ENCODE data around the gene CUL1.

The CUL1 gene

DNA sequence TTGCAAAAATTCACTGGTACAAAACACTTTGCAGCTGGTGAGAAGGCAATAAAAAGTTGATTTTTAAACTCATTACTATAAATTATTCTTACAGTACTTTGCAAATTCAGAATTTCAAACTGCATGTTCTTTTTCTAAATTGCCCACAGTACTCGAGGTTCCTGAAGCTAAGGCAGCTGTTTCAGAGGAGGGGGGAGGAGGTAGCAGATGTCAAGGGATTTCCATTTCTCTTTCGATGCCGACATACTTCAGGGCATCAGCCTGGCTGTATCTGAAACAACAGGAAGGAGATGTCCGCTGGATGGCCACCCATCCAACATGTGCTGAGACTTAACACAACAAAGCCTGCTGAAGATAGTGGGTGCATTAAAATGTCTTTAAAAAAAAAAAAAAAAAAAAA is 108.7 kb downstream of the CUL1 start:
- Histone ChIP-seq H3K79me2 (ENCODE audit: insufficient read depth, low read length) (no peaks in the 10 kb centered on the region), H3K4me1 (ENCODE audit: insufficient read depth, low read length) (no peaks in the 10 kb centered on the region), H3K36me3 (ENCODE audit: insufficient read depth, low read length) (peaks cover 73% of the 10 kb centered on the region), H3K27ac (ENCODE audit: low read length) (no peak overlapping the region), H3K9ac (ENCODE audit: low read depth, low read length) (no peak overlapping the region), H2AFZ (ENCODE audit: low read depth, low read length) (no peak overlapping the region), H4K20me1 (ENCODE audit: insufficient read depth, low read length) (peaks cover 5% of the 10 kb centered on the region; the same call in 1 of the 2 replicates), H3K4me2 (ENCODE audit: insufficient read depth, low read length) (no peak overlapping the region), H3K4me3 (ENCODE audit: low read depth in 1 of 2, low read length in 2 of 2) (no peak overlapping the region), H3K9me3 (ENCODE audit: insufficient read depth, low read length, severe bottlenecking) (no peaks in the 10 kb centered on the region), H3K27me3 (ENCODE audit: insufficient read depth, low read length, poor library complexity) (no peaks in the 10 kb centered on the region)
- DNase-seq (no peak), ATAC-seq (ENCODE audit: insufficient read depth, low read depth) (no peak)
- TF ChIP-seq EZH2 (IDR thresholded peaks at IDR 0.05; ENCODE audit: borderline replicate concordance, low read depth, low read length, severe bottlenecking) = no peak
- TF ChIP-seq, protein P1, sequence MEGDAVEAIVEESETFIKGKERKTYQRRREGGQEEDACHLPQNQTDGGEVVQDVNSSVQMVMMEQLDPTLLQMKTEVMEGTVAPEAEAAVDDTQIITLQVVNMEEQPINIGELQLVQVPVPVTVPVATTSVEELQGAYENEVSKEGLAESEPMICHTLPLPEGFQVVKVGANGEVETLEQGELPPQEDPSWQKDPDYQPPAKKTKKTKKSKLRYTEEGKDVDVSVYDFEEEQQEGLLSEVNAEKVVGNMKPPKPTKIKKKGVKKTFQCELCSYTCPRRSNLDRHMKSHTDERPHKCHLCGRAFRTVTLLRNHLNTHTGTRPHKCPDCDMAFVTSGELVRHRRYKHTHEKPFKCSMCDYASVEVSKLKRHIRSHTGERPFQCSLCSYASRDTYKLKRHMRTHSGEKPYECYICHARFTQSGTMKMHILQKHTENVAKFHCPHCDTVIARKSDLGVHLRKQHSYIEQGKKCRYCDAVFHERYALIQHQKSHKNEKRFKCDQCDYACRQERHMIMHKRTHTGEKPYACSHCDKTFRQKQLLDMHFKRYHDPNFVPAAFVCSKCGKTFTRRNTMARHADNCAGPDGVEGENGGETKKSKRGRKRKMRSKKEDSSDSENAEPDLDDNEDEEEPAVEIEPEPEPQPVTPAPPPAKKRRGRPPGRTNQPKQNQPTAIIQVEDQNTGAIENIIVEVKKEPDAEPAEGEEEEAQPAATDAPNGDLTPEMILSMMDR (IDR thresholded peaks at IDR 0.05; ENCODE audit: borderline replicate concordance, extremely low read depth, low read length, poor library complexity, severe bottlenecking) = no peak

DNA sequence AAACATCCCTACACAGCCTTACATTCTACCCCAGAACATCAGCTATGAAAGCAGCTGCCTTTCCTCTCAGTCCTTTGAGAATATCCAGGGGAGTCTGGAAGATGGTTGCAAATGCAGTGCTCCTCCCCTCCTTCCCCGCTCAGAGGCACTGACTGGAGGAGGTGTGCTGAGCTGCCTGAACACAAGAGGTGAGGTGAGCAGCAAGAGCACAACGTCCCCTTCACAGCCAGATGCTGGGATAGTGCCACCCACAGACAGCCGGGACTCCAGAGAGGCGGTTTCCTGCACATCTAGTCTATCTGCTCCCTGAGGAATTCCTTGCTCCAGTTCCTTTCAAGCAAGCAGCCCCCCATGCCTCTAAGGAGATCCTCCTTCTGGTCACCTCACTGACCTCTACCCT is 111.2 kb downstream of the CUL1 start:
- H3K36me3 ChIP-seq (ENCODE audit: insufficient read depth, low read length) = peaks cover 96% of the 10 kb centered on the region
- H3K27me3 ChIP-seq (ENCODE audit: insufficient read depth, low read length, poor library complexity) = no peaks in the 10 kb centered on the region

DNA sequence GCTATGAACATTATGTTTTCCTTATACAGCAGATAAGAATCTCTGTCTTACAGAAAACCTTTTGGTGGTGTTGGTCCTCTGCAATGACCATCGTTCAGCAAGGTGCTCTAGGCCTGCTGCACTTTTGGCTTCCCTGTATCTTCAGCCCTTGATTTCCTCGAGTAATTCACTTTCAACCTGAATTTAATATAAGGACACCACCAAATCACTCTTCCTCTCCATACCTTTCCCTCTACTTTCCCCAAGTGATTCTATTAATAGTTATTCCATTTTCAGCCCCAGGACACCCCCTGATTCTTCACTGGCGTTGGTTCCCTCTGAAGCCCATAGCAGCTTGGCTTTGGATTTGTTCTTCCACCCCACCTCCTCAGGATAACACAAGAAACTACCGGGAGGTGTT is 113.2 kb downstream of the CUL1 start:
- Histone ChIP-seq H3K4me2 (ENCODE audit: insufficient read depth, low read length) (no peak overlapping the region), H3K9ac (ENCODE audit: low read depth, low read length) (no peak overlapping the region), H3K36me3 (ENCODE audit: insufficient read depth, low read length) (peaks cover 100% of the 10 kb centered on the region), H3K27ac (ENCODE audit: low read length) (no peak overlapping the region), H3K4me3 (ENCODE audit: low read depth in 1 of 2, low read length in 2 of 2) (no peak overlapping the region), H3K27me3 (ENCODE audit: insufficient read depth, low read length, poor library complexity) (no peaks in the 10 kb centered on the region), H3K4me1 (ENCODE audit: insufficient read depth, low read length) (no peaks in the 10 kb centered on the region), H3K79me2 (ENCODE audit: insufficient read depth, low read length) (peaks cover 4% of the 10 kb centered on the region; the same call in 1 of the 2 replicates), H4K20me1 (ENCODE audit: insufficient read depth, low read length) (peaks cover 11% of the 10 kb centered on the region; the same call in 1 of the 2 replicates), H2AFZ (ENCODE audit: low read depth, low read length) (no peak overlapping the region), H3K9me3 (ENCODE audit: insufficient read depth, low read length, severe bottlenecking) (no peaks in the 10 kb centered on the region)
- ATAC-seq (ENCODE audit: insufficient read depth, low read depth) = no peak
- DNase-seq = no peak
- no peak for TF ChIP-seq EZH2 (IDR thresholded peaks at IDR 0.05; ENCODE audit: borderline replicate concordance, low read depth, low read length, severe bottlenecking)
- TF ChIP-seq, protein P1 (IDR thresholded peaks at IDR 0.05; ENCODE audit: borderline replicate concordance, extremely low read depth, low read length, poor library complexity, severe bottlenecking) = no peak

More for the DNA sequence above, 111.2 kb downstream of the CUL1 start:
- Histone ChIP-seq H3K9ac (ENCODE audit: low read depth, low read length) (no peak overlapping the region), H3K9me3 (ENCODE audit: insufficient read depth, low read length, severe bottlenecking) (no peaks in the 10 kb centered on the region), H4K20me1 (ENCODE audit: insufficient read depth, low read length) (peaks cover 11% of the 10 kb centered on the region; the same call in 1 of the 2 replicates), H3K79me2 (ENCODE audit: insufficient read depth, low read length) (peaks cover 4% of the 10 kb centered on the region; the same call in 1 of the 2 replicates), H3K27ac (ENCODE audit: low read length) (no peak overlapping the region), H2AFZ (ENCODE audit: low read depth, low read length) (no peak overlapping the region), H3K4me2 (ENCODE audit: insufficient read depth, low read length) (no peak overlapping the region), H3K4me3 (ENCODE audit: low read depth in 1 of 2, low read length in 2 of 2) (no peak overlapping the region), H3K4me1 (ENCODE audit: insufficient read depth, low read length) (no peaks in the 10 kb centered on the region)
- no peak for TF ChIP-seq EZH2 (IDR thresholded peaks at IDR 0.05; ENCODE audit: borderline replicate concordance, low read depth, low read length, severe bottlenecking)
- TF ChIP-seq, protein P1 (IDR thresholded peaks at IDR 0.05; ENCODE audit: borderline replicate concordance, extremely low read depth, low read length, poor library complexity, severe bottlenecking) = no peak
- no peak for ATAC-seq (ENCODE audit: insufficient read depth, low read depth)
- DNase-seq = no peak

Measured in DND-41 (cell line).